ENCODE results near the gene IL10RB.
A peak's percentile ranks its signal among the peaks of the same experiment; 100 is the strongest.
"Not testable (repeated sequence)": the region's sequence is repeated elsewhere in the genome, so short reads cannot be mapped to it uniquely, and the experiment has no call there.

IL10RB gene

DNA sequence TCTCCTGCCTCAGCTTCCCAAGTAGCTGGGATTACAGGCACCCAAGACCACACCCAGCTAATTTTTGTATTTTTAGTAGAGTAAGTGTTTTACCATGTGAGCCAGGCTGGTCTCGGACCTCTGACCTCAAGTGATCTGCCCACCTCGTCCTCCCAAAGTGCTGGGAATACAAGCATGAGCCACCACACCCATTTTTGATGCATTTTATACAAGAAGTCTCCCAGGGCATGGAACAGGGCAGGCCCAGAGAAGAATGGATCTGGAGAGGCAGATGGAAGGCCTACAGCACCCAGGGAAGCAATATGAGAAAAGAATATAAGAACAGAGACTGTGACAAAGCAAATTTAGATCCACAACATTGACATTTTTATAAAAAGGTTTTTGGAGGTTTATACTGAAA, 39.8 kb downstream of the IL10RB start:
- DNase-seq, result no peak

- peak; percentile 7 for DNase-seq
Observed at GRCh38 chr21:33308586-33309490, 42.7 kb downstream of the IL10RB start.

- no peak for DNase-seq
Observed at GRCh38 chr21:33309778-33310177, 43.6 kb downstream of the IL10RB start.

- DNase-seq, result no peak
Observed at GRCh38 chr21:33312121-33312520, 46.0 kb downstream of the IL10RB start.

- DNase-seq, result no peak
Observed at GRCh38 chr21:33313183-33313582, 47.0 kb downstream of the IL10RB start.

- DNase-seq, result no peak
Observed at GRCh38 chr21:33313611-33314010, 47.4 kb downstream of the IL10RB start.

DNA sequence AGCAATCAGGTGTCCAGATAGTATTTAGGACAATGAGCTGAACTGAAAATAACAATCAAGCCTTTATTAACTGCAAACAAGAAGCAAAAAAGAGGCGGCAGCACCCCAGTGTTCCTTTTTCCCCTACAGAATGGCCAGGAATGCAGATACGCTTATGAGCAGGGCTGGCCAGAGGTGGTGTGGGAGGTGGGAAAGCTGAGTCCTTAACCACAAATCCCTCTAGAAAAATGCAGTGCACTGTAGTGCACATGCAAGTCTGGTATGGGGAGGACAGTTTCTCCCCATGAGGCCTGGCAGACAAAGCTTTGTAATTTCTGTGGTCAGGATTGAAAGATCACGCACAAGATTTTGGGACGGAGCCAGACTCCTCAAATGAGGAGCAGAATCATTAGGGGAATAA, 47.9 kb downstream of the IL10RB start:
- no peak for DNase-seq

- no peak for DNase-seq
Observed at GRCh38 chr21:33315946-33316710, 50.0 kb downstream of the IL10RB start.

- DNase-seq, result no peak
Observed at GRCh38 chr21:33317145-33317544, 51.0 kb downstream of the IL10RB start.

- DNase-seq, result no peak
Observed at GRCh38 chr21:33317786-33318486, 51.8 kb downstream of the IL10RB start.

DNA sequence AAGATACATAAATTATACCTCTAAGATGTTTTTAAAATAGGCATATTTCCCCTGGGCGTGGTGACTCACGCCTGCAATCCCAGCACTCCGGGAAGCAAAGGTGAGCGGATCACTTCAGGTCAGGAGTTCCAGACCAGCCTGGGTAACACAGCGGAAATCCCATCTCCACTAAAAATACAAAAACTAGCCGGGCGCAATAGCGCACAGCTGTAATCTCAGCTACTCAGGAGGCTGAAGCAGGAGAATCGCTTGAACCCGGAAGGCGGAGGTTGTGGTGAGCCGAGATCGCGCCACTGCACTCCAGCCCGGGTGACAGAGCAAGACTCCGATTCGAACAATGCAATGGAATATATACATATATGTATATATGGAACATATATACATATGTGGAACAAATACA, 54.8 kb downstream of the IL10RB start:
- DNase-seq, result not testable (repeated sequence)

- DNase-seq, result not testable (repeated sequence)
Observed at GRCh38 chr21:33323610-33324009, 57.4 kb downstream of the IL10RB start.

DNA sequence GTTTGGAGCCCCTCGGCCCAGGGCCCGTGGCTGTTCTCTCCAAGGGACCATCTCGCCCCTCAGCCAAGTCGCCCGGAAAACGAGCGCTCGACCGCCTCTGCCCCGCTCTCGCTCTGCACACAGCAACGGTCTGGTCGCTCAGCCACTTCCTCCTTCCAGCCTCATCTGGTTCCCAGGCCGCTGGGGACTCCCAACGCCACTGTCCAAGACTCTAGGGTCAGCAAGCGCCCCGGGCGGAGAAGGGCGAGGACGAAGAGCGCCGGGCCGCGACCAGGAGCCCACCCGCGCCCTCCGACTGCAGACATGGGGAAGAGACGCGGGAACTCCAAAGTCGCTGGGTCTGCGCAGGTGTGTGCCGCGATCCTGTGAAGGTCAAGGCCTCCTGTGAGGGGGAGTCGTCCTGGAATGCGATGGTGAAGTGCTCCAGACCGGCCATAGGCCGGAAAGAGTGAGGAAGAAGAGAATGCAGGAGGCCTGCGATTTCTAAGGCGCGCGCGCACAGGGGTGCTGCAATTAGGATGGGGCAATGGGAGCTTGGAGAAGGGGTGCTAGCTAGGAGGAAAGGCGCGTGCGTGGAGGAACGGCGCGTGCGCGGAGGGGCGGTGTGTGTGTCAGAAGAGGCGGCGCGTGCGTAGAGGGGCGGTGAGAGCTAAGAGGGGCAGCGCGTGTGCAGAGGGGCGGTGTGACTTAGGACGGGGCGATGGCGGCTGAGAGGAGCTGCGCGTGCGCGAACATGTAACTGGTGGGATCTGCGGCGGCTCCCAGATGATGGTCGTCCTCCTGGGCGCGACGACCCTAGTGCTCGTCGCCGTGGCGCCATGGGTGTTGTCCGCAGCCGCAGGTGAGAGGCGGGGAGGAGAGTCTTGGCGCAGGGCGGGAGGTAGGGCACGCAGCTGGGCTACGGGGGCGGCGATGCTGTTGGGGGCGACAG, 58.4 kb downstream of the IL10RB start, which contains the start of gene IFNAR1:
IFNAR1 (plus strand) TSS at position 680 of the 931 bp plus-strand sequence; CDS start at position 766, 86 bp downstream.
- peak; percentile 95 for DNase-seq

DNA sequence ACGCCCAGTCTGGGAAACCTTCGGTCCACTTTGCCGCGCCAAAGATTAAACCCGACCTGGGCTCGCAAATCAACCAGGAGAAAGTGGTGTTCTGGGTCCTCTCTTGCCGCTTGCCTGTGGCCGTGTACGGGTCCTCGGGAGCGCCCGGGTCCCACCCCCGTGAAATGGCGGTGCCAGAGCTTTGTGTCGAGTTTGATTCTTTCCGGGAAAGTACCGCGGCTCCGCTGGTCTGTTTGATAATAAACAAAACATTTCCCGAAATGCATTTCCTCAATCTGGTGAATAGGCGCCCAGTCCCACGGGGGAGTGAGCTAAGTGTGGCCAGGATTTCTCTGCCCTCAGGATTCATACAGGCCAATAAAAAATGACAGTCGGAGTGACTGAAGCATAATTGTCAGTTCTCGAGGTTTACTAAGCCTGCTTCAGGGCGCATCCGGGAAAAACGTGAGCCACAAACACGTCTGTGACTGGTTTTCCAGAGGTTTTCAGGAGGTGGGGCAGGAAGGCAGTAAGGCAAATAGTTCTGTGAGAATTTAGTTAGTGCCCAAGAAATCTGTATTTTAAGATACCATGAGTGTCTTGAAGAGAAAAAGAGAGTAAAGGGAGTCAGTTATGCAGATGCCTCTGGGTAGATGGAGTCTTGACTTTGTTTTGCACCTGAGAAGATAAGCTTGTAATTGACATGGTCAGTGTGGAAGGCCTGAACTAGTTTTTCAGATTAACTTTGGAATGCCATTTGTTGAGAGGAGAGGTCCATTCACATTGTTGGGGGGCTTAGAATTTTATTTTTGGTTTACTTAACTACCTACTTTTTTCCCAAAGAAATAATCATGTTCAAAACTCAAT, 59.3 kb downstream of the IL10RB start:
- peak; percentile 14 for DNase-seq

DNA sequence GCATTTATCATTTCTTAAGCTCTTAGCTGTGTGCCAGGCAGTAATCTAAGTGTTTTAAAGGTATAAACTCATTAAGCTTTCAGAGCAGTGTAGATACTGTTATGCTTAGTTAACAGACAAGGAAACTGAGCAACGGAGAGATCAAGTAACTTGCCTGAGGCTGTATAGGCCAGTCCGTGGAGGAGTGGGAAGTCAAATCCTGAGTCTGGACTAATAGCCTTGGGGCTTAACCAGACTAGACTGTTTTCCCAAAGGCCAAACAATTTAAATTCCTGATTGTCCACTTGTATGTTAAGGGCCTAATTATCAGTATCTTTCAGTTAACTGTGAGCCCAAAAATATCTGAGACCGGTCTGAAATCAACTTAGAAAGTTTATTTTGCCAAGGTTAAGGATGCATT, 61.2 kb downstream of the IL10RB start:
- DNase-seq, result no peak

DNA sequence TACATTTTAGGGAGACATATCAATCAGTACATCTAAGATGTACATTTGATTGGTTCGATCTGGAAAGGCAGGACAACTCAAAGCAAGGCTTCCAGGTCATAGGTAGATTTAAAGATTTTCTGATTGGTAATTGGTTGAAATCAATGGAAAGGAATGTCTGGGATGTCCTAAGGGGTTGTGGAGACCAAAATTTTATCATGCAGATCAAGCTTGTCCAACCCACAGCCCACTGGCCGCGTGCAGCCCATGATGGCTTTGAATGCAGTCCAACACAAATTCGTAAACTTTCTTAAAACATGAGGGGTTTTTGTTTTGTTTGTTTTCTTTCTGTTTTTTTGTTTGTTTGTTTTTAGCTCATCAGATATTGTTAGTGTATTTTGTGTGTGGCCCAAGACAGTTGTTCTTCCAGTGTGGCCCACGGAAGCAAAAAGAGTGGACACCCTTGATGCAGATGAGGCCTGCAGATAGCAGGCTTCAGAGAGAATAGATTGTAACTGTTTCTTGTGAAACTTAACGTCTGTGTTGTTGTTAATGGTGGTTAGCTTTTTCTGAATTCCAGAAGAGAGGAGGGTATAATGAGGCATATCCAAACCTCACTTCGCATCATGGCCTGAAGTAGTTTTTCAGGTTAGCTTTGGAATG, 61.7 kb downstream of the IL10RB start:
- no peak for DNase-seq

DNA sequence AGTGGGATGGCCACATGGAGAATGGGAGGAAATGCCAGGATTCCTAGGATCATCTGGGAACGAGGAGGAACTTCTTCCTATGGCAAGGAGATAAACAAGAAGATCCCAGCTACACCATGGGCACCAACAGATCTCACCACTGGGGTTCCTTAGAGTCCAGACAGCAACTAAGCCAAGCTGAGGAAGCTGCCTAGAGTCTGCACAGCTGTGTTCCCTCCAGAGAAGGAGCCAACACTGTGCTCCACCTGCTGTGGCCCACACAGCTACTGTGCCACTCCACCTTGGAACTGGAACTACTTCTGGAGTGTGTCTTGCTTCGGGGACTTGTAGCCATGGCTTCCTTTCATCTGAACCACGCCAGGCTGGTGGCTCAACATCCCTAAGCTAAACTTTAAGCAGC, 64.6 kb downstream of the IL10RB start:
- DNase-seq, result no peak

DNA sequence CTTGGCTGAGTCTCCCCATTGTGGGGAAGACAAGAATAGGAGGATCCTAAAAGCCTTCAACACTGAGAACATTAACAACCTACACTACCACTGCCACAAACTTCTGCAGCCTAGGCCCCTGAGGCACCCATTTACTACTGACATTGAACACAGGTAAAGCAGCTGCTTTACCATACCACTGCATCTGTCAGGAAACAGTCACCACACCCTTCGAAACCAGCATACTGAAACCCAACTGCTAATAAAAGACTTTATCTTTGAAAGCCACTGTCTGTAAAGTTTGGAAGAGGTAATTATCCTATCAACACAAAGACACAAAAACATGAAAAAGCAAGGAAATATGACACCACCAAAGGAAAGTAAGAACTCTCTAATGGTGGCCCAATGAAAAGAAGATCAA, 66.0 kb downstream of the IL10RB start:
- no peak for DNase-seq

DNA sequence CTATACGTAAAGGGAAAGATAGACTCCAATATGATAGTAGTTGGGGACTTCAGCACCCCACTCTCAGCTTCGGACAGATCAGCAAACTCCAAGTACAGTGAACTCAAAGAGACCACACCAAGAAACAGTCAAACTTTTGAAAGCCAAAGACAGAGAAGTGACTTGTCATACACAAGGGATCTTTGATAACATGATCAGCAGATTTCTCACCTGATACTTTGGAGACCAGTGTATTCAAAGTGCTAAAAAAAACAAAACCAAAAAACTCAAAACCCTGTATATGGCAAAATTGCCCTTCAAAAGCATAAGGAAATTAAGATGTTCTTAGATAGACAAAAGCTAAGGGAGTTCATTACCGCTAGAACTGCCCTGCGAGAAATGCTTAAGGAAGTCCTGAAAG, 68.0 kb downstream of the IL10RB start:
- DNase-seq, result no peak

DNA sequence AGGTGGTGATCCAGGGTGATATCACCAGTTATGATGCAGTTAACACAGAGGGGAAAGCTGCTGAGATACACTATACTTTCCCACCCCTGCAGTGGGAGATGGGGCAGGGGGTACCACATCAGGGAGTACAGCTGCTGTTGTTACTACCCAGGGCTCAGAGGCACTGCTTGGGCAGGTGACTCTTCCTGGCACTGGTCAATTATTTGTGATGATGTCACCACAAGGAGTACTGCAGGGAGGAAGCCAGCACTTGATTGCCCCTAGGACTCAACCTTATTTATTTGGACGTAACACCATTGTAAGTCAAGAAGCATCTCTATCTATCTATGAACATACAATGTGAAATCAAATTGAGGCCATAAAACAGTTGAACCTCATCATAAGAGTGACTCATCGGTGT, 68.7 kb downstream of the IL10RB start:
- no peak for DNase-seq

DNA sequence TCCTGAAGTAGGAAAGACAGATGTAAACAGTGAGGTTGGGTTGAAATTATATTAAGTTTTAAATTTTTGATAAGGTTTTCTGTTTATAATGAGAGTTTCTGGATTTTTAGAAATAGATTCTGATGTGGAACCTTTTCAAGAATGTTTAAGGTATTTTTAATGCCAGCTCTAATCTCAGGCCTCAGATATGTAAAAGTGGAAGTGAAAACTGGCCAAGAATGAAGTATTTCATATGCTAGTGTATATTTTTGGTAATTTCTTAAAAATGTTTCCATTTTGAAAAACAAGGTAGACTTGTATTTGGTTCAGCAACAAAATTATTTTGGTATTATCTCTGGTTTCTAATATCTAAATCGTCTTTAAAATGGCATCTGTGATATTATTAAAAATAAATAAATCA, 73.0 kb downstream of the IL10RB start:
- DNase-seq, result no peak

Measured in NCI-H446 treated with DMSO at 0.1 percent for 48 hours (cell line).